NCI-H2029 treated with DMSO at 0.1 percent for 48 hours (cell line): Measurements from ENCODE around the gene COX14.
A peak's percentile ranks its signal among the peaks of the same experiment; 100 is the strongest.

ENCODE experiments used
- DNase-seq: peaks from one replicate; lab custom pipeline; 2025; lab: John Stamatoyannopoulos, UW

Gene COX14

GRCh38 chr12:50084775-50085614 is 27.0 kb upstream of the COX14 start, which contains the start of gene SMARCD1:
SMARCD1 (plus strand) TSS chr12:50085342; CDS start chr12:50085370, 28 bp downstream.
- DNase-seq = peak; percentile 78

GRCh38 chr12:50085615-50086072 is 26.4 kb upstream of the COX14 start:
- DNase-seq = no peak

GRCh38 chr12:50086148-50086547 is 25.9 kb upstream of the COX14 start:
- no peak for DNase-seq

GRCh38 chr12:50087151-50087550 is 24.9 kb upstream of the COX14 start:
- no peak for DNase-seq

- DNase-seq = no peak
These were observed 24.0 kb upstream of the COX14 start for GRCh38 chr12:50087995-50088394.

GRCh38 chr12:50088577-50089335 is 23.3 kb upstream of the COX14 start:
- DNase-seq = peak; percentile 65

GRCh38 chr12:50089730-50090129 is 22.3 kb upstream of the COX14 start:
- no peak for DNase-seq

- no peak for DNase-seq
These were observed 21.6 kb upstream of the COX14 start for GRCh38 chr12:50090391-50090790.

- DNase-seq = no peak
These were observed 14.1 kb upstream of the COX14 start for GRCh38 chr12:50097952-50098351.

GRCh38 chr12:50099302-50100008 is 12.6 kb upstream of the COX14 start:
- no peak for DNase-seq

GRCh38 chr12:50100561-50100960 is 11.5 kb upstream of the COX14 start:
- no peak for DNase-seq

- DNase-seq = no peak
These were observed 10.4 kb upstream of the COX14 start for GRCh38 chr12:50101663-50102062.

- no peak for DNase-seq
These were observed 9.9 kb upstream of the COX14 start for GRCh38 chr12:50102131-50102531.

GRCh38 chr12:50102646-50103309 is 9.3 kb upstream of the COX14 start:
- DNase-seq = no peak

- no peak for DNase-seq
These were observed 8.7 kb upstream of the COX14 start for GRCh38 chr12:50103351-50103750.

GRCh38 chr12:50103767-50104321 is 8.2 kb upstream of the COX14 start, which contains the start of gene GPD1:
GPD1 (plus strand) TSS chr12:50104008; CDS start chr12:50104051, 43 bp downstream.
- DNase-seq = peak; percentile 61

GRCh38 chr12:50104417-50105366 is 7.3 kb upstream of the COX14 start:
- no peak for DNase-seq

- no peak for DNase-seq
These were observed 6.1 kb upstream of the COX14 start for GRCh38 chr12:50105913-50106450.

- no peak for DNase-seq
These were observed 5.1 kb upstream of the COX14 start for GRCh38 chr12:50106907-50107306.
